ENCODE results near the gene TPST1. TPM values are rescaled to one million over a fixed set of nuclear protein-coding genes. Genes with fewer than 3 reads are reported as not detected.

TPST1 gene
- total RNA-seq, 4 donors from 2014 or later: 1.4 to 3.7 (median 3.0) TPM

GRCh38 chr7:66308411-66308810, 103.3 kb downstream of the TPST1 start:
- Histone ChIP-seq H3K27ac (no peak overlapping the region), H3K36me3 (no peaks in the 10 kb centered on the region), H3K4me3 (no peak overlapping the region), H3K27me3 (no peaks in the 10 kb centered on the region), H3K4me1 (no peaks in the 10 kb centered on the region), H3K9me3 (no peaks in the 10 kb centered on the region)
- in situ Hi-C loops (cut with MboI; ENCODE audit: low sequenced_read_pairs in 4 of 4) (no loop called here), intact Hi-C loops (cut with DNase I; ENCODE audit: low total_unique reads) (no loop called here)
- ATAC-seq (no peak), DNase-seq (no peak)
- TF ChIP-seq, protein P1, sequence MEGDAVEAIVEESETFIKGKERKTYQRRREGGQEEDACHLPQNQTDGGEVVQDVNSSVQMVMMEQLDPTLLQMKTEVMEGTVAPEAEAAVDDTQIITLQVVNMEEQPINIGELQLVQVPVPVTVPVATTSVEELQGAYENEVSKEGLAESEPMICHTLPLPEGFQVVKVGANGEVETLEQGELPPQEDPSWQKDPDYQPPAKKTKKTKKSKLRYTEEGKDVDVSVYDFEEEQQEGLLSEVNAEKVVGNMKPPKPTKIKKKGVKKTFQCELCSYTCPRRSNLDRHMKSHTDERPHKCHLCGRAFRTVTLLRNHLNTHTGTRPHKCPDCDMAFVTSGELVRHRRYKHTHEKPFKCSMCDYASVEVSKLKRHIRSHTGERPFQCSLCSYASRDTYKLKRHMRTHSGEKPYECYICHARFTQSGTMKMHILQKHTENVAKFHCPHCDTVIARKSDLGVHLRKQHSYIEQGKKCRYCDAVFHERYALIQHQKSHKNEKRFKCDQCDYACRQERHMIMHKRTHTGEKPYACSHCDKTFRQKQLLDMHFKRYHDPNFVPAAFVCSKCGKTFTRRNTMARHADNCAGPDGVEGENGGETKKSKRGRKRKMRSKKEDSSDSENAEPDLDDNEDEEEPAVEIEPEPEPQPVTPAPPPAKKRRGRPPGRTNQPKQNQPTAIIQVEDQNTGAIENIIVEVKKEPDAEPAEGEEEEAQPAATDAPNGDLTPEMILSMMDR (IDR thresholded peaks at IDR 0.05 in 4 of 5, conservative IDR thresholded peaks at IDR 0.05 in 1 of 5): no peak
- no peak for TF ChIP-seq POLR2A (IDR thresholded peaks at IDR 0.05)

DNA sequence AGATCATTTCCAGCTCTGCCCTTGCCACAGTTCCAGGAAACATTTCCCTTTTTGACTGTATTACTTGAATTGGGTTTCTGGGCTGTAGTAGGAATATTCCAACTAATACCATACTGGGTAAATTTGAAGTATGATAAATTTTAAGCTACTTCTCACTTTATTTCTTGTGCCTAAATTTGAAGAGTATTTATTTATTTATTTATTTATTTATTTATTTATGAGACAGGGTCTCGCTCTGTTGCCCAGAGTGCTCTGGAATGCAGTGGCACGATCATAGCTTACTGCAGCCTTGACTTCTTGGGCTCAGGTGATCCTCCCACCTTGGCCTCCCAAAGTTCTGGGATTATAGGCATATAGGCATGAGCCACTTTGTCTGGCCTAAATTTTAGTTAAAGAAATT, 105.5 kb downstream of the TPST1 start:
- in situ Hi-C loops (cut with MboI; ENCODE audit: low sequenced_read_pairs in 4 of 4) (no loop called here), intact Hi-C loops (cut with DNase I; ENCODE audit: low total_unique reads) (no loop called here)
- no peak overlapping the region for H3K27ac ChIP-seq

DNA sequence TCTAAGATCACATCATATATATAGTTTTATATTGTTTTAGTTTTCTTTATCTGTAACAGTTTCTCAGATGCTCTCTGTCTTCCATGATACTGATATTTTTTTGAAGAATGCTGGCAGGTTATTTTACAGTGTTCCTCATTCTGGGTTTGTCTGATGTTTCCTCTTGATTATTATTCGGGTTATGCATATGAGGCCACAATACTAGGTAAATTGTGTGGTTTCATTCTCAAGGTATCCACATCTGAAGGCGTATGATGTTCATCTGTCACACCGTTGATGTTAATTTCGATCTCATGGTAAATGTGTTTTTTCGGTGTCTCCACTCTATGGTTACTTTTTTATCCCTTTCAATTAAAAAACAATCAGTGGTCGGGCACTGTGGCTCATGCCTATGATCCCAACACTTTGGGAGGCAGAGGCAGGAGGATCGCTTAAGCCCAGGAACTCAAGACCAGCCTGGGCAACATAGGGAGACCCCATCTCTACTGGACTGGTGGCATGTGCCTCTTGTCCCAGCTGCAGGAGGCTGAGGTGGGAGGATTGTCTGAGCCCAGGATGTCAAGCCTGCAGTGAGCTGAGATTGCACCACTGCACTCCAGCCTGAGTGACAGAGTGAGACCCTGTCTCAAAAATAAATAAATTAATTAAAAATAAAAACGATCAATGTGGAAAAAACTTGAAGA, 108.9 kb downstream of the TPST1 start:
- H3K27me3 ChIP-seq: no peaks in the 10 kb centered on the region
- no peaks in the 10 kb centered on the region for H3K9me3 ChIP-seq
- no peak for DNase-seq
- H3K4me3 ChIP-seq: no peak overlapping the region
- in situ Hi-C loops (cut with MboI; ENCODE audit: low sequenced_read_pairs in 4 of 4): no loop called here
- ATAC-seq: no peak
- no peak overlapping the region for H3K27ac ChIP-seq
- H3K36me3 ChIP-seq: no peaks in the 10 kb centered on the region
- TF ChIP-seq POLR2A (IDR thresholded peaks at IDR 0.05): no peak
- TF ChIP-seq, protein P1 (IDR thresholded peaks at IDR 0.05 in 4 of 5, conservative IDR thresholded peaks at IDR 0.05 in 1 of 5): no peak
- no peaks in the 10 kb centered on the region for H3K4me1 ChIP-seq
- intact Hi-C loops (cut with DNase I; ENCODE audit: low total_unique reads): no loop called here

More for the DNA sequence above, 105.5 kb downstream of the TPST1 start:
- Histone ChIP-seq H3K4me1 (no peaks in the 10 kb centered on the region), H3K4me3 (no peak overlapping the region), H3K36me3 (no peaks in the 10 kb centered on the region), H3K9me3 (no peaks in the 10 kb centered on the region), H3K27me3 (no peaks in the 10 kb centered on the region)
- TF ChIP-seq POLR2A (IDR thresholded peaks at IDR 0.05): no peak
- TF ChIP-seq, protein P1 (IDR thresholded peaks at IDR 0.05 in 4 of 5, conservative IDR thresholded peaks at IDR 0.05 in 1 of 5): no peak
- DNase-seq (no peak), ATAC-seq (no peak)

DNA sequence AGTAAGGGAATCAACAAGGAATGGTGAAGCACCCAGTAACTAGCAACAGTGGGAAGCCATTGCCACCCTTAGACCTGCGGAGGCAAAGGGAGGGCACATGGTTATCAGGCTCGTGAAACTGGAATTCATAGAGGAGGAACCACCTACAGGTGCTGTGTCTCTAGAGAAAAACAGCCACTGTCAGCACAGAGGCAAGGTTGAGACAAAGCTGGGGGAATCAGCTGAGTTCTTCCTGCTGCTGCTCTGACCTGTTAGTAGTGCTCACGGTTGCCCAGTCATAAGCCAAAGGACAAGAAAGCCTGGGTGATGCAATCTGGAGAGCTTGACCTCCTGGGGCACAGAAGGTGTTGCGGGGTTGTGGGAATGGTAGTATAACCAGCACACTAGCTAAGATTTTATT, 110.1 kb downstream of the TPST1 start:
- DNase-seq (no peak), ATAC-seq (no peak)
- in situ Hi-C loops (cut with MboI; ENCODE audit: low sequenced_read_pairs in 4 of 4) (no loop called here), intact Hi-C loops (cut with DNase I; ENCODE audit: low total_unique reads) (no loop called here)
- H3K27me3 ChIP-seq: no peaks in the 10 kb centered on the region
- no peak overlapping the region for H3K27ac ChIP-seq
- H3K4me1 ChIP-seq: no peaks in the 10 kb centered on the region
- H3K9me3 ChIP-seq: no peaks in the 10 kb centered on the region
- TF ChIP-seq POLR2A (IDR thresholded peaks at IDR 0.05): no peak
- TF ChIP-seq, protein P1 (IDR thresholded peaks at IDR 0.05 in 4 of 5, conservative IDR thresholded peaks at IDR 0.05 in 1 of 5): no peak
- no peak overlapping the region for H3K4me3 ChIP-seq
- H3K36me3 ChIP-seq: no peaks in the 10 kb centered on the region
